Right atrium auricular region (tissue), 2 donors: ENCODE measurements around the gene ZNF511. TPM values are rescaled to one million over a fixed set of nuclear protein-coding genes. Genes with fewer than 3 reads are reported as not detected.

Experiments used
- DNase-seq: peaks from one replicate; pipeline ENCODE4 v3.0.0-alpha.2; 2019; ENCODE audit warnings: low spot score
- H3K27ac ChIP-seq, 2 donors: fragments of 200-600 bp; sonication (generic); 1 replicate in 1 of 2; 2 replicates in 1 of 2; pipeline ENCODE4 v1.5.1; 2016 to 2019
- H3K27me3 ChIP-seq, 2 donors: fragments of 200-600 bp; sonication (generic); one replicate each; pipeline versions ENCODE4 v1.5.1 to v1.6.0; 2017 to 2019
- H3K36me3 ChIP-seq: fragments of 200-600 bp; sonication (generic); one replicate; pipeline ENCODE4 v1.5.1; 2016
- H3K4me1 ChIP-seq, 2 donors: fragments of 200-600 bp; sonication (generic); one replicate each; pipeline versions ENCODE4 v1.5.1 to v1.6.0; 2017 to 2019
- H3K4me3 ChIP-seq, 2 donors: fragments of 200-600 bp; sonication (generic); 1 replicate in 1 of 2; 2 replicates in 1 of 2; pipeline ENCODE4 v1.5.1; 2017 to 2019; ENCODE audit warnings: mild to moderate bottlenecking in 1 of 2, moderate library complexity in 1 of 2
- H3K9me3 ChIP-seq, 2 donors: fragments of 200-600 bp; sonication (generic); one replicate each; pipeline ENCODE4 v1.5.1; 2019
- CTCF ChIP-seq, 2 donors: fragments of 200-600 bp; sonication (generic); IDR thresholded peaks; one replicate each; pipeline ENCODE4 v1.5.1; 2019; ENCODE audit warnings: antibody characterized with exemption in 2 of 2
- total RNA-seq, 2 donors: library from RNA; depleted of rRNA; stranded (reverse); fragments of >200 nt; gene quantifications; one replicate each; pipeline ENCODE4 v1.1.0, GENCODE V29; 2016

The ZNF511 gene
- total RNA-seq, 2 donors from 2014 or later: 28.1 to 31.9 TPM

DNA sequence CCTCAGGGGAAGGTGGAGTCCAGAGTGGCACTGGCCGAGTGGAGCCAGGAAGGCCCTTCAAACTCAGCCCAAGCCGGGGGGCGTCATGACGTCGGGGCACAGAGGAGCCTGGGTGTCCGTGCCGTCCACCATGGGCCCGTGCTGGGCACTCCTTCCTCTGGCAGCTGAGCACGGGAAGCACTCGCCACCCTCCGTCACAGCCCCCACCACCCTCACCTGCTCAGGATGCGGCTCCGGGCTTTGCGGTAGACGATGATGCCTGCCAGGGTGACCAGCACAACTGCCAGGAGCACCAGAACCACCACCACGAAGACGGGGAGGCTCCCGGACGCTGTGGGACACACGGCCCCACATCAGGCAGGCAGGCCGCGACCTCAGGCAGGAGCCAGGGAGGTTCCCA, 40.2 kb upstream of the ZNF511 start:
- H3K4me3 ChIP-seq: no peak overlapping the region
- H3K27ac ChIP-seq: no peak overlapping the region
- no peak for TF ChIP-seq CTCF (IDR thresholded peaks at IDR 0.05)
- DNase-seq: no peak
- H3K27me3 ChIP-seq: no peaks in the 10 kb centered on the region
- no peaks in the 10 kb centered on the region for H3K9me3 ChIP-seq
- H3K4me1 ChIP-seq: no peaks in the 10 kb centered on the region
- H3K36me3 ChIP-seq: no peaks in the 10 kb centered on the region

GRCh38 chr10:133269367-133269766, 39.3 kb upstream of the ZNF511 start:
- TF ChIP-seq CTCF (IDR thresholded peaks at IDR 0.05): no peak
- Histone ChIP-seq H3K27ac (no peak overlapping the region), H3K4me3 (no peak overlapping the region), H3K4me1 (no peaks in the 10 kb centered on the region), H3K9me3 (no peaks in the 10 kb centered on the region), H3K36me3 (no peaks in the 10 kb centered on the region), H3K27me3 (no peaks in the 10 kb centered on the region)
- DNase-seq: no peak

GRCh38 chr10:133270204-133270603, 38.5 kb upstream of the ZNF511 start:
- H3K27ac ChIP-seq: no peak overlapping the region
- no peaks in the 10 kb centered on the region for H3K27me3 ChIP-seq
- no peaks in the 10 kb centered on the region for H3K4me1 ChIP-seq
- TF ChIP-seq CTCF (IDR thresholded peaks at IDR 0.05): no peak
- H3K9me3 ChIP-seq: no peaks in the 10 kb centered on the region
- no peaks in the 10 kb centered on the region for H3K36me3 ChIP-seq
- H3K4me3 ChIP-seq: no peak overlapping the region
- DNase-seq: no peak

GRCh38 chr10:133270773-133271297, 37.9 kb upstream of the ZNF511 start:
- Histone ChIP-seq H3K4me3 (no peak overlapping the region), H3K4me1 (no peaks in the 10 kb centered on the region), H3K36me3 (no peaks in the 10 kb centered on the region), H3K27ac (no peak overlapping the region), H3K9me3 (no peaks in the 10 kb centered on the region), H3K27me3 (no peaks in the 10 kb centered on the region)
- DNase-seq: no peak
- TF ChIP-seq CTCF (IDR thresholded peaks at IDR 0.05): no peak

DNA sequence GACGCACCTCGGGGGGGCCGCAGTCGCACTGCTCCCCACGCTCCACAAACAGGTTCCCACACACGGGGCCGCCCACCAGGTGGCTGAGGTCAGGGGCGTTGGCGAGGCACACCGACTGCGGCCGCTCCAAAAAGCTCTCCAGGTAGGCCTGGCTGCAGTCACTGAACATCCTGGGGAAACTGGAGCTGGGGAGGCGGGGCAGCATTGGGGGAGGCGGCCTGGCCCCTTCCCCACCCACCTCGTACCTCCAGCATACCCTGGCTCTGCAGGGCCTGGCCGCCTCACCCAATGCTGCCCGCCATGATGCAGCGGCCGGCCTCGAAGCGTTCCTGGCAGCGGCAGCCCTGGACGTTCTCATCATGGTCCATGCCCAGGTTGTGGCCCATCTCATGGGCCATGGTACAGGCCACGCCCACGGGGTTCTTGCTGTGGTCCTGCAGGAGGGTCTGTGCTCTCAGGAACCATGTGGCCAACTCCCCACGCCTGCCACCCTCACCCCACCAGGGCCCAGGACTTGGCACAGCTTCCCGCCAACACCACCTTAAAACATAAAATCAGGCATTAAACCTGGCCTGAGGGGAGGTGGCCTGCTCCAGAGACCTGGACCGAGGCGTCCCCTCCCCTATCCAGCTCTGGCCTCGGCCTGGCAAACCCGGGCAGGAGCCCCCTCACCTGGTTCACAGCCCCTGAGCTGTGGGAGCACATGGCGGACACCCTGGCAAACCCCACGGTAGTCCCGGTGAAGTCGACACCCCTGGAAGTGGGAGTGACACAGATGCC, 37.0 kb upstream of the ZNF511 start:
- H3K36me3 ChIP-seq: no peaks in the 10 kb centered on the region
- H3K4me3 ChIP-seq: no peak overlapping the region
- H3K27ac ChIP-seq: no peak overlapping the region
- peaks cover 0 to 6% of the 10 kb centered on the region in 2 donors for H3K4me1 ChIP-seq
- H3K9me3 ChIP-seq: no peaks in the 10 kb centered on the region
- no peak for DNase-seq
- TF ChIP-seq CTCF (IDR thresholded peaks at IDR 0.05): no peak
- peaks cover 5% of the 10 kb centered on the region in 2 donors for H3K27me3 ChIP-seq
